OCI-LY7 (cell line): ENCODE results near the gene GRK4.

Source experiments
- EZH2phosphoT487 ChIP-seq: fragments of 200-600 bp; sonication (generic); IDR thresholded peaks from 2 replicates; pipeline ENCODE4 v1.6.1; 2018; ENCODE audit warnings: low read depth, borderline replicate concordance, mild to moderate bottlenecking, mixed run types, antibody characterized with exemption, low read length, moderate library complexity, mixed read lengths
- TF ChIP-seq, protein P1 (sequence below): fragments of 200-600 bp; sonication (generic); conservative IDR thresholded peaks from 2 replicates; pipeline ENCODE4 v1.5.1; 2014; ENCODE audit warnings: mild to moderate bottlenecking, antibody characterized with exemption, low read length, moderate library complexity, mixed read lengths

DNA sequence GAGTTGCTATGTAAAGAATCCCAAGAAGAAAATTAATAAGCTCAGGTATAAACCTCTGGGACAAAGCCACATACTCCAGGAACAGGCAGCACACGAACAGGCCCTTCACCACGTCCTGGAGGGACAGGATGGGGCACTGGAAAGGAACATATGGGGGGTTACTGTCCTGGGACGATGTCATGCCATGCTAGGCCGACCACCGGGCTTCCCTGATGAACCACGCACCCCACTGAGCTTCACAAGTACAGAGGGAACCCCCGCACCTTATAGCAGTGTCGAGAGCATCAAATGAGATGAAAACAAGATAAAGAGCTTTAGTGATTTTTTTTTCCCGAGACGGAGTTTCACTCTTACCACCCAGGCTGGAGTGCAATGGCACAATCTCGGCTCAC lies 19.3 kb upstream of the GRK4 start:
- TF ChIP-seq, protein P1, sequence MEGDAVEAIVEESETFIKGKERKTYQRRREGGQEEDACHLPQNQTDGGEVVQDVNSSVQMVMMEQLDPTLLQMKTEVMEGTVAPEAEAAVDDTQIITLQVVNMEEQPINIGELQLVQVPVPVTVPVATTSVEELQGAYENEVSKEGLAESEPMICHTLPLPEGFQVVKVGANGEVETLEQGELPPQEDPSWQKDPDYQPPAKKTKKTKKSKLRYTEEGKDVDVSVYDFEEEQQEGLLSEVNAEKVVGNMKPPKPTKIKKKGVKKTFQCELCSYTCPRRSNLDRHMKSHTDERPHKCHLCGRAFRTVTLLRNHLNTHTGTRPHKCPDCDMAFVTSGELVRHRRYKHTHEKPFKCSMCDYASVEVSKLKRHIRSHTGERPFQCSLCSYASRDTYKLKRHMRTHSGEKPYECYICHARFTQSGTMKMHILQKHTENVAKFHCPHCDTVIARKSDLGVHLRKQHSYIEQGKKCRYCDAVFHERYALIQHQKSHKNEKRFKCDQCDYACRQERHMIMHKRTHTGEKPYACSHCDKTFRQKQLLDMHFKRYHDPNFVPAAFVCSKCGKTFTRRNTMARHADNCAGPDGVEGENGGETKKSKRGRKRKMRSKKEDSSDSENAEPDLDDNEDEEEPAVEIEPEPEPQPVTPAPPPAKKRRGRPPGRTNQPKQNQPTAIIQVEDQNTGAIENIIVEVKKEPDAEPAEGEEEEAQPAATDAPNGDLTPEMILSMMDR = no peak
- no peak for TF ChIP-seq EZH2phosphoT487
